Body of pancreas (tissue), 4 donors: ENCODE data around the gene IL4R. TPM values are rescaled to one million over a fixed set of nuclear protein-coding genes. Genes with fewer than 3 reads are reported as not detected.

Source experiments
- ATAC-seq: fragments of 150-250 bp; one replicate; pipeline ENCODE4 v1.9.1; 2016
- DNase-seq, 4 donors: peaks; one replicate each; pipeline ENCODE4 v3.0.0-alpha.2; 2019
- H3K27ac ChIP-seq, 4 donors: fragments of 200-600 bp; sonication (generic); 1 replicate in 3 of 4; 2 replicates in 1 of 4; pipeline versions ENCODE4 v1.5.1 to v1.6.1; 2016 to 2019; ENCODE audit warnings: mild to moderate bottlenecking in 1 of 4, mixed read lengths in 1 of 4, moderate library complexity in 1 of 4
- H3K27me3 ChIP-seq, 2 donors: fragments of 200-600 bp; sonication (generic); one replicate each; pipeline ENCODE4 v1.6.0; 2016; ENCODE audit warnings: mild to moderate bottlenecking in 1 of 2
- H3K36me3 ChIP-seq, 2 donors: fragments of 200-600 bp; sonication (generic); replicated peaks in 1 of 2; 2 replicates each; pipeline ENCODE4 v1.5.1; 2016; ENCODE audit warnings: low read depth in 2 of 2; ENCODE audit not compliant: insufficient read depth in 1 of 2
- H3K4me1 ChIP-seq: fragments of 200-600 bp; sonication (generic); one replicate; pipeline ENCODE4 v1.6.0; 2016
- H3K4me3 ChIP-seq, 2 donors: fragments of 200-600 bp; sonication (generic); 1 replicate in 1 of 2; 2 replicates in 1 of 2; pipeline ENCODE4 v1.5.1; 2016 to 2019
- H3K9me3 ChIP-seq, 3 donors: fragments of 200-600 bp; sonication (generic); 1 replicate in 2 of 3; 2 replicates in 1 of 3; pipeline ENCODE4 v1.5.1; 2016
- POLR2A ChIP-seq, 3 donors: fragments of 450-650 bp; IDR thresholded peaks; one replicate each; pipeline ENCODE4 v1.6.1; 2016; ENCODE audit warnings: antibody characterized with exemption in 3 of 3, mild to moderate bottlenecking in 2 of 3
- WGBS, 2 donors: methylation state at CpG; one replicate each; pipeline ENCODE4 v1.1.5; 2017; 5-methylcytosine and 5-hydroxymethylcytosine counted together
- intact Hi-C: fragments of 100-400 bp; cut with DNase I; formaldehyde crosslinking; loops from one replicate; pipeline ENCODE4 v1.15.1; 2023
- total RNA-seq, 2 donors: library from RNA; depleted of rRNA; stranded (reverse); fragments of >200 nt; gene quantifications; one replicate each; pipeline ENCODE4 v1.1.0, GENCODE V29; 2016
- TF ChIP-seq, protein P1 (sequence below), 7 experiments: fragments of 450-650 bp in 4 of 7; fragments of 200-600 bp in 3 of 7; sonication (generic) in 3 of 7; IDR thresholded peaks; one replicate each; pipeline ENCODE4 v1.5.1; 2016 to 2019; ENCODE audit warnings: antibody characterized with exemption in 7 of 7

Gene IL4R
- total RNA-seq, 2 donors from 2014 or later, result 29.7 to 236 TPM

DNA sequence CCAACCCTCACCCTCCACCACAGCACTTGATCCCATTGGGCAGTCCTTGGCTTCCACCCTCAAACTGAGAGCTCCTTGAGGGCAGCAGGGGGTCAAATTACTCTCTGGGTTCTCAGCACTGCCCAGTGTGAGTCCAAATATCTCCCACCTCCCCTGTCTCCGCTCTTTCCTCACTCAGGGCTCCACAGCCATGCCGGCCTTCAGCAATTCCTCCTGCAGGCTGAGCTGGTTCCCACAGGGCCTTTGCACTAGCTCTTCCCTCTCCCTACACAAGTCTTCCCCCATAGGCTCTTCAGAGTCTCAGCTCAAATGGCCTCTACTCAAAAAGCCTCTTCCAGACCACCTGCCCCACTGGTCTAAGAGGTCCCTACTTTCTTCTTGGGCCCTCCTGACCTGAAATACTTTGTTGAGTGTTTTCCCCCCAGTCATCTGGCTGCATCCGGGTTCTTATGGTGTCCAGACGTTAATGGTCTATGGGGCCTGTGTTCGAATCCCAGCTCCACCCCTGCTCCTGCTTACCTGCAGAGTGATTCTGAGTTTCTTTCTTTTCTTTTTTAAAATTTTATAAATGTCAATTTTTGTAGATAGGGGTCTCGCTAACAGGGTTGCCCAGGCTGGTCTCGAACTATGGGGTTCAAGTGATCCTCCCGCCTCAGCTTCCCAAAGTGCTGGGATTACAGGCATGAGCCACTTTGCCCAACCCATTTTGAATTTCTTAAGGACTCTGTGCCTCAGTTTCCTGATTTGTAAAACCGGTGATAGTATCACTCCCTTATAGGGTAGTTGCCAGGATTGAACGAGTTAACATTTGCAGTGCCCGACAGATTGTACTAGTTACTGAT lies 973 bp upstream of the IL4R start:
- TF ChIP-seq POLR2A (IDR thresholded peaks at IDR 0.05), result no peak
- TF ChIP-seq, protein P1, sequence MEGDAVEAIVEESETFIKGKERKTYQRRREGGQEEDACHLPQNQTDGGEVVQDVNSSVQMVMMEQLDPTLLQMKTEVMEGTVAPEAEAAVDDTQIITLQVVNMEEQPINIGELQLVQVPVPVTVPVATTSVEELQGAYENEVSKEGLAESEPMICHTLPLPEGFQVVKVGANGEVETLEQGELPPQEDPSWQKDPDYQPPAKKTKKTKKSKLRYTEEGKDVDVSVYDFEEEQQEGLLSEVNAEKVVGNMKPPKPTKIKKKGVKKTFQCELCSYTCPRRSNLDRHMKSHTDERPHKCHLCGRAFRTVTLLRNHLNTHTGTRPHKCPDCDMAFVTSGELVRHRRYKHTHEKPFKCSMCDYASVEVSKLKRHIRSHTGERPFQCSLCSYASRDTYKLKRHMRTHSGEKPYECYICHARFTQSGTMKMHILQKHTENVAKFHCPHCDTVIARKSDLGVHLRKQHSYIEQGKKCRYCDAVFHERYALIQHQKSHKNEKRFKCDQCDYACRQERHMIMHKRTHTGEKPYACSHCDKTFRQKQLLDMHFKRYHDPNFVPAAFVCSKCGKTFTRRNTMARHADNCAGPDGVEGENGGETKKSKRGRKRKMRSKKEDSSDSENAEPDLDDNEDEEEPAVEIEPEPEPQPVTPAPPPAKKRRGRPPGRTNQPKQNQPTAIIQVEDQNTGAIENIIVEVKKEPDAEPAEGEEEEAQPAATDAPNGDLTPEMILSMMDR (IDR thresholded peaks at IDR 0.05), result no peak
- H3K9me3 ChIP-seq, result no peaks in the 10 kb centered on the region
- ATAC-seq, result no peak
- H3K27ac ChIP-seq, result peak overlapping the region; percentile 79 to 92 (median 90)
- 61 to 63% methylated on average over 11 of the region's 11 CpGs for WGBS, 2 donors
- intact Hi-C loops, result loop anchor here (10.0 kb wide), 1 partner anchor 78 kb away; no protein-coding TSS in a partner anchor
- no peaks in the 10 kb centered on the region for H3K36me3 ChIP-seq
- no peaks in the 10 kb centered on the region for H3K27me3 ChIP-seq
- no peak for DNase-seq
- H3K4me1 ChIP-seq, result peaks cover 35% of the 10 kb centered on the region
- peak overlapping the region in 1 of 2 donors; percentile 80 for H3K4me3 ChIP-seq

DNA sequence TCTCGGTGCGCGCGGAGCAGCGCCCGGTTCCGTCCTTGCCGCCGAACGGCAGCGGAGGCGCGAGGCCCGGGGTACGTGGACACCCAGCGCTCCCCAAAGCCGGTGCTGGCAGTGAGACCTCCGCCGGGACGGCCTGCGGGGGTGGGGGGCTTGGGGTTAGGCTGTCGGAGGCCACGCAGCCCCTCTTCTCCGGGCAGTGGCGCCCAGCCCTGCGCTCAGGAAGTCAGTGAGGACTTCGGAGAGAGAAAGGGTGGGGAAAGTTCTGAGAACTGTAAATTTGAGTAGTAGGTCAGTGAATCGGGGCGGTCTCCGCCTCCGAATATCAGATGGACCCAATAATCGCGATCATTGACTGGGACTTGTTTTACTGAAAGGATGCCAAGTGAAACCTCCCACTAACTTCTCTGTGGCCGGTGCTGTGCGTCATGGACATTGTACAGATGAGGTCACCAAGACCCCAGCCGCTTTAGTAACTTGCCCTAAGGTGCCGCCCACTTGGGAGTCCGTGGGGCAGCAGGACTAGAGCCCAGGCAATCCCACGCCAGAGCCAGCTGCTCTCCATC lies 468 bp downstream of the IL4R start:
- no peaks in the 10 kb centered on the region for H3K9me3 ChIP-seq
- DNase-seq, result peak; percentile 43 to 74 (median 60)
- peak; percentile 47 for ATAC-seq
- TF ChIP-seq, protein P1 (IDR thresholded peaks at IDR 0.05), result no peak
- TF ChIP-seq POLR2A (IDR thresholded peaks at IDR 0.05), result peak in 2 of 3 donors; percentile 62 to 64
- H3K27me3 ChIP-seq, result no peaks in the 10 kb centered on the region
- peak overlapping the region; percentile 79 to 92 (median 90) for H3K27ac ChIP-seq
- H3K4me3 ChIP-seq, result peak overlapping the region; percentile 80 to 84
- 1 to 5% methylated on average over 12 to 38 of the region's 39 CpGs for WGBS, 2 donors
- H3K4me1 ChIP-seq, result peaks cover 35% of the 10 kb centered on the region
- H3K36me3 ChIP-seq, result no peaks in the 10 kb centered on the region
- intact Hi-C loops, result loop anchor here (10.0 kb wide), 1 partner anchor 79 kb away; no protein-coding TSS in a partner anchor

DNA sequence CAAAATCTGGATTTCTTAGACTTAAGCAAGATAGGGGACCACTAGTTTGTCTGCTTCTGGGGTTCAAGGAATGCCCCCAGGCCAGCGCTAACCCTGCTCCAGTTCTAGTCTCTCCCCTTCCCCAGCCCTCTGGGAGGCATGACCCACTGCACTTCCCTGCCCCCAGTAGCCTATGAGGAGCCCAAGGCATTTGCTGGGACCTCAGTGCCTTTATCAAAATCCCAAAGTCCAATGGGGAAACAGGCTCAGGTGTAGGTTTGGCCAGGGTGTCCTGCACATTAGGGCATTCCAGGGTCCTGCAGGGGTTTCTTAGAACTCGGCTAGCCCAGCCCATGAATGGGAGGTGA lies 1.2 kb downstream of the IL4R start:
- Histone ChIP-seq H3K36me3 (no peaks in the 10 kb centered on the region), H3K9me3 (no peaks in the 10 kb centered on the region), H3K4me3 (no peak overlapping the region), H3K4me1 (peaks cover 35% of the 10 kb centered on the region), H3K27me3 (no peaks in the 10 kb centered on the region), H3K27ac (peak overlapping the region; percentile 21 to 92 (median 90))
- TF ChIP-seq, protein P1 (IDR thresholded peaks at IDR 0.05), result no peak
- no peak for TF ChIP-seq POLR2A (IDR thresholded peaks at IDR 0.05)
- DNase-seq (no peak), ATAC-seq (no peak)
- intact Hi-C loops, result loop anchor here (10.0 kb wide), 1 partner anchor 80 kb away; no protein-coding TSS in a partner anchor
- WGBS, 2 donors, result 64% methylated on average over 2 of the region's 2 CpGs; no CpG with 5 or more reads in 1 of the 2 donors

DNA sequence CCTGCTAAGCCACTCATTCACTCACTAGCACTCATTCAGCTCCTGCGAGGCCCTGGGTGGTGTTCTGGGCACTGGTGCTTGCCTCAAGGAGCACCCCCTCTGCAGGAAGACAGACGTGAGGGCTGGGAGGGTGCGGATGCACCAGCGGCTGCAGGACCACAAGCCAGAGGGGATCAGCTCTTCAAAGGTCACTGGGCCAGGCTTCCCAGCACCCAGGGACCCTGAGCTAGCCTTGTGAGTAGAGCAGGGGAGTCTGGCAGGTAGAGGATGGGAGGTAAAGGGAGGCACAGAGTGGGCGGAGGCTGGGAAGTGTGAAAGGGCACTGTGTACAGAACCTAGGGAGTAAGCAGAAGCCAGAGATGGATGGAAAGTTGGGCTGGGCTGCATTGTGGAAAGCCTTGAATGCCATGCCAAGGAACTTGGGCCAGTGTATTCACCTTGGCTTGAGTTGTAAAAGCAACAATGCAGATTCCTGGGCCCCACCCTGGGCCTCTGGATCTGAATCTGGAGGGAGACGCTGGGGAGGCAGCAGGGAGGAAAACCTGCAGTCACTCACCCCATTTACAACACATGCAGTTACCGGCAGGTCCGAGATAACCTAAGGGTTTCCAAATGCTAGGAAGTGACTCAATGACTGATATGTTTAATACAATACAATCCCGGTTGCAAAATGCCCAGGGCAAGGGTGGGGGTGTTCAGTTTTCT lies 1.7 kb downstream of the IL4R start:
- Histone ChIP-seq H3K36me3 (no peaks in the 10 kb centered on the region), H3K4me3 (no peak overlapping the region), H3K27me3 (no peaks in the 10 kb centered on the region), H3K4me1 (peaks cover 38% of the 10 kb centered on the region), H3K9me3 (no peaks in the 10 kb centered on the region), H3K27ac (peak overlapping the region; percentile 21 to 92 (median 90))
- ATAC-seq, result peak; percentile 17
- DNase-seq, result peak in 3 of 4 donors; percentile 18 to 75 (median 46)
- 29 to 37% methylated on average over 8 to 9 of the region's 9 CpGs for WGBS, 2 donors
- TF ChIP-seq, protein P1 (IDR thresholded peaks at IDR 0.05), result no peak
- TF ChIP-seq POLR2A (IDR thresholded peaks at IDR 0.05), result peak in 2 of 3 donors; percentile 1 to 34
- intact Hi-C loops, result loop anchor here (10.0 kb wide), 1 partner anchor 81 kb away; no protein-coding TSS in a partner anchor
